ENCODE data around the gene METTL1. TPM values are rescaled to one million over a fixed set of nuclear protein-coding genes. Genes with fewer than 3 reads are reported as not detected.

The METTL1 gene
- total RNA-seq, 1 experiment from 2014 or later: 17.9 TPM

GRCh38 chr12:57744777-57745484 lies 27.0 kb downstream of the METTL1 start, which contains the start of gene TSPAN31:
Gene TSPAN31 (plus strand): TSS chr12:57745039. CDS start chr12:57745155, 116 bp downstream.
- ChIA-PET POLR2A (ENCODE audit: unreplicated experiment) (interaction anchor here (0.5 to 0.7 kb wide), 6 partner anchors 19 to 1748 kb away, joined by 3 to 15 read pairs (median 8); partner anchors contain the start of gene SUOX), CTCF (interaction anchor here (0.5 to 0.8 kb wide), 2 partner anchors 19 to 309 kb away, joined by 4 to 10 read pairs; no protein-coding TSS in a partner anchor)
- H3K4me3 ChIP-seq: peak within 1 kb of the TSS; percentile 75
- TF ChIP-seq EZH2 (IDR thresholded peaks at IDR 0.05; ENCODE audit: low read depth): no peak
- TF ChIP-seq CTCF (conservative IDR thresholded peaks at IDR 0.05): no peak
- peak; percentile 93 to 94 for DNase-seq
- no peaks in the 10 kb centered on the region for H3K9me2 ChIP-seq (ENCODE audit: insufficient read depth)
- H3K27ac ChIP-seq: peak within 1 kb of the TSS; percentile 90
- no peaks in the 10 kb centered on the region for H3K27me3 ChIP-seq (ENCODE audit: insufficient read depth, low read depth)
- peaks cover 39% of the 10 kb centered on the region for H3F3A ChIP-seq (ENCODE audit: insufficient read depth, low read depth)
- H3K9me3 ChIP-seq (ENCODE audit: insufficient read depth, low read depth): no peaks in the 10 kb centered on the region
- peak within 1 kb of the TSS; percentile 76 for H3K4me2 ChIP-seq
- BruUV-seq (replicated peaks): no TSS peak
- H3K79me2 ChIP-seq (ENCODE audit: low read depth): peaks cover 11% of the 10 kb centered on the region
- peaks cover 13% of the 10 kb centered on the region; the same call in 1 of the 2 replicates for H3K36me3 ChIP-seq (ENCODE audit: low read depth)
- intact Hi-C loops (cut with micrococcal nuclease; ENCODE audit: unreplicated experiment): loop anchor here (2.0 kb wide), 1 partner anchor 18 kb away; no protein-coding TSS in a partner anchor
- H2AFZ ChIP-seq: peak within 1 kb of the TSS; percentile 83
- H4K20me1 ChIP-seq (ENCODE audit: insufficient read depth): no peaks in the 10 kb centered on the region
- H3K4me1 ChIP-seq (replicated peaks; ENCODE audit: insufficient read depth): peaks cover 13% of the 10 kb centered on the region

GRCh38 chr12:57744194-57744776 lies 27.6 kb downstream of the METTL1 start:
- DNase-seq: peak; percentile 65 to 72
- H3K27ac ChIP-seq: peak overlapping the region; percentile 90
- ChIA-PET POLR2A (ENCODE audit: unreplicated experiment) (interaction anchor here (0.5 to 0.7 kb wide), 7 partner anchors 18 to 1747 kb away, joined by 3 to 15 read pairs (median 8); partner anchors contain the start of gene SUOX), CTCF (interaction anchor here (0.5 to 0.8 kb wide), 2 partner anchors 18 to 308 kb away, joined by 4 to 10 read pairs; no protein-coding TSS in a partner anchor)
- BruUV-seq (replicated peaks): TSS peak; percentile 46
- peak overlapping the region; percentile 76 for H3K4me2 ChIP-seq
- intact Hi-C loops (cut with micrococcal nuclease; ENCODE audit: unreplicated experiment): loop anchor here (2.0 kb wide), 1 partner anchor 17 kb away; no protein-coding TSS in a partner anchor
- H3F3A ChIP-seq (ENCODE audit: insufficient read depth, low read depth): peaks cover 36% of the 10 kb centered on the region
- peak overlapping the region; percentile 75 for H2AFZ ChIP-seq
- no peaks in the 10 kb centered on the region for H3K9me2 ChIP-seq (ENCODE audit: insufficient read depth)
- peaks cover 6% of the 10 kb centered on the region for H3K79me2 ChIP-seq (ENCODE audit: low read depth)
- H3K4me3 ChIP-seq: peak overlapping the region; percentile 75
- H3K36me3 ChIP-seq (ENCODE audit: low read depth): peaks cover 9% of the 10 kb centered on the region; the same call in 1 of the 2 replicates
- H3K9me3 ChIP-seq (ENCODE audit: insufficient read depth, low read depth): no peaks in the 10 kb centered on the region
- TF ChIP-seq EZH2 (IDR thresholded peaks at IDR 0.05; ENCODE audit: low read depth) (no peak), CTCF (conservative IDR thresholded peaks at IDR 0.05) (no peak)
- no peaks in the 10 kb centered on the region for H4K20me1 ChIP-seq (ENCODE audit: insufficient read depth)
- H3K4me1 ChIP-seq (replicated peaks; ENCODE audit: insufficient read depth): peaks cover 13% of the 10 kb centered on the region
- H3K27me3 ChIP-seq (ENCODE audit: insufficient read depth, low read depth): no peaks in the 10 kb centered on the region

- Histone ChIP-seq H4K20me1 (ENCODE audit: insufficient read depth) (no peaks in the 10 kb centered on the region), H3K27me3 (ENCODE audit: insufficient read depth, low read depth) (no peaks in the 10 kb centered on the region), H3K27ac (peak overlapping the region; percentile 90; the same call in 1 of the 2 replicates), H3K4me2 (peak overlapping the region; percentile 76), H2AFZ (peak overlapping the region; percentile 75), H3K9me3 (ENCODE audit: insufficient read depth, low read depth) (no peaks in the 10 kb centered on the region), H3K79me2 (ENCODE audit: low read depth) (peaks cover 5% of the 10 kb centered on the region), H3F3A (ENCODE audit: insufficient read depth, low read depth) (peaks cover 32% of the 10 kb centered on the region), H3K9me2 (ENCODE audit: insufficient read depth) (no peaks in the 10 kb centered on the region), H3K36me3 (ENCODE audit: low read depth) (peaks cover 6% of the 10 kb centered on the region; the same call in 1 of the 2 replicates), H3K4me1 (replicated peaks; ENCODE audit: insufficient read depth) (peaks cover 13% of the 10 kb centered on the region), H3K4me3 (peak overlapping the region; percentile 75)
- no peak for TF ChIP-seq CTCF (conservative IDR thresholded peaks at IDR 0.05)
- TF ChIP-seq EZH2 (IDR thresholded peaks at IDR 0.05; ENCODE audit: low read depth): no peak
- ChIA-PET POLR2A (ENCODE audit: unreplicated experiment) (interaction anchor here (0.6 kb wide), 1 partner anchor 206 kb away, joined by 8 read pairs; no protein-coding TSS in a partner anchor), CTCF (interaction anchor here (0.8 kb wide), 1 partner anchor 17 kb away, joined by 4 read pairs; no protein-coding TSS in a partner anchor)
- DNase-seq: no peak
- intact Hi-C loops (cut with micrococcal nuclease; ENCODE audit: unreplicated experiment): loop anchor here (2.0 kb wide), 1 partner anchor 17 kb away; no protein-coding TSS in a partner anchor
- no TSS peak for BruUV-seq (replicated peaks)
These were observed 28.1 kb downstream of the METTL1 start for GRCh38 chr12:57743769-57744168.

Data from PC-9 (cell line).